Endothelial cell of umbilical vein (primary cell): Measurements from ENCODE around the gene SYNE1. TPM values are rescaled to one million over a fixed set of nuclear protein-coding genes. Genes with fewer than 3 reads are reported as not detected.

Experiments used
- BruUV-seq: library from RNA; stranded (reverse); fragments of 400-500 nt; replicated peaks from 2 replicates; lab custom pipeline; 2021; lab: Mats Ljungman, UMichigan
- CTCF ChIA-PET: fragments of 300-600, 350-600 bp; sonication (Branson Sonifier 250); formaldehyde crosslinking; loops from one replicate; lab custom pipeline; 2021; ENCODE audit warnings: antibody characterized with exemption, inconsistent platforms; lab: Charles Lee
- POLR2A ChIA-PET: fragments of 300-600, 350-600 bp; sonication (Branson Sonifier 250); formaldehyde crosslinking; loops from one replicate; lab custom pipeline; 2021; ENCODE audit warnings: antibody characterized with exemption, inconsistent platforms; lab: Charles Lee
- DNase-seq: peaks from one replicate; pipeline ENCODE4 v3.0.0-alpha.2; 2011; ENCODE audit warnings: low read depth, low spot score
- FAIRE-seq: peaks from 2 replicates; lab custom pipeline; 2011; peaks lifted over from hg19 to GRCh38; lab: Jason Lieb, UNC
- H2AFZ ChIP-seq: 2 replicates; pipeline ENCODE4 v1.6.0; 2012; ENCODE audit warnings: low read depth, low read length, control low read depth, inconsistent platforms
- H3K27ac ChIP-seq: 2 replicates; pipeline ENCODE4 v1.5.1; 2011; ENCODE audit warnings: low read depth, mild to moderate bottlenecking, control low read depth, low read length, moderate library complexity; ENCODE audit not compliant: insufficient read depth
- H3K27me3 ChIP-seq, 2 experiments: 2 replicates each; pipeline versions ENCODE4 v1.6.0 to v1.6.1; 2011; ENCODE audit warnings: low read length in 2 of 2, mixed read lengths in 1 of 2; ENCODE audit not compliant: control insufficient read depth in 2 of 2, insufficient read depth in 2 of 2
- H3K36me3 ChIP-seq, 2 experiments: 2 replicates in 1 of 2; 3 replicates in 1 of 2; pipeline ENCODE4 v1.5.1; 2011; ENCODE audit warnings: low read length in 2 of 2, mild to moderate bottlenecking in 1 of 2, moderate library complexity in 1 of 2; ENCODE audit not compliant: control insufficient read depth in 2 of 2, insufficient read depth in 2 of 2; ENCODE audit errors: extremely low read depth in 1 of 2
- H3K4me1 ChIP-seq: 3 replicates; pipeline ENCODE4 v1.5.1; 2011; ENCODE audit warnings: mild to moderate bottlenecking, low read length; ENCODE audit not compliant: control insufficient read depth, insufficient read depth; ENCODE audit errors: extremely low read depth
- H3K4me2 ChIP-seq: 2 replicates; pipeline ENCODE4 v1.6.1; 2011; ENCODE audit warnings: low read length, control low read depth, mixed read lengths; ENCODE audit not compliant: insufficient read depth
- H3K4me3 ChIP-seq, 3 experiments: fragments of 200-600 bp in 1 of 3; sonication (generic), shearing (Covaris generic) in 1 of 3; replicated peaks in 1 of 3; 2 replicates each; pipeline ENCODE4 v1.5.1; 2011 to 2016; ENCODE audit warnings: control low read depth in 3 of 3, low read length in 3 of 3, mild to moderate bottlenecking in 2 of 3, inconsistent platforms in 1 of 3, low read depth in 1 of 3, moderate library complexity in 1 of 3; ENCODE audit not compliant: insufficient read depth in 1 of 3
- H3K79me2 ChIP-seq: 2 replicates; pipeline ENCODE4 v1.6.0; 2012; ENCODE audit warnings: low read length, inconsistent platforms; ENCODE audit not compliant: control insufficient read depth, insufficient read depth
- H3K9ac ChIP-seq: replicated peaks from 2 replicates; pipeline ENCODE3; 2011; ENCODE audit warnings: low read length, control low read depth; ENCODE audit not compliant: insufficient read depth; ENCODE audit errors: extremely low read depth
- H3K9me1 ChIP-seq: replicated peaks from 3 replicates; pipeline ENCODE4 v1.6.0; 2011; ENCODE audit warnings: mild to moderate bottlenecking, low read length; ENCODE audit not compliant: control insufficient read depth, insufficient read depth; ENCODE audit errors: extremely low read depth
- H3K9me3 ChIP-seq: replicated peaks from 2 replicates; pipeline ENCODE4 v1.5.1; 2012; ENCODE audit warnings: low read length, inconsistent platforms; ENCODE audit not compliant: control insufficient read depth, insufficient read depth
- H4K20me1 ChIP-seq: replicated peaks from 2 replicates; pipeline ENCODE3; 2011; ENCODE audit warnings: mild to moderate bottlenecking, low read length; ENCODE audit not compliant: control insufficient read depth, insufficient read depth; ENCODE audit errors: extremely low read depth
- CTCF ChIP-seq, 2 donors: IDR thresholded peaks; 1 replicate in 1 of 2; 2 replicates in 1 of 2; pipeline ENCODE4 v1.5.1; 2011; ENCODE audit warnings: low read length in 2 of 2, mild to moderate bottlenecking in 2 of 2, moderate library complexity in 2 of 2, control low read depth in 1 of 2, inconsistent platforms in 1 of 2, low read depth in 1 of 2; ENCODE audit not compliant: insufficient read depth in 1 of 2; ENCODE audit errors: extremely low read depth in 1 of 2
- EZH2 ChIP-seq: IDR thresholded peaks from 2 replicates; pipeline ENCODE4 v1.6.1; 2012; ENCODE audit warnings: borderline replicate concordance, low read depth, mild to moderate bottlenecking, moderate library complexity, low read length, inconsistent platforms; ENCODE audit not compliant: severe bottlenecking
- FOS ChIP-seq: IDR thresholded peaks from 2 replicates; pipeline ENCODE4 v1.6.1; 2011; ENCODE audit warnings: mild to moderate bottlenecking, low read length, moderate library complexity, borderline replicate concordance; ENCODE audit not compliant: insufficient read depth
- JUN ChIP-seq: IDR thresholded peaks from 2 replicates; pipeline ENCODE4 v1.6.1; 2011; ENCODE audit warnings: borderline replicate concordance, low read depth; ENCODE audit not compliant: insufficient read length, insufficient read depth
- MYC ChIP-seq: IDR thresholded peaks from one replicate; pipeline ENCODE4 v1.6.1; 2011; ENCODE audit warnings: mild to moderate bottlenecking, low read depth, low read length
- POLR2AphosphoS5 ChIP-seq: IDR thresholded peaks from 2 replicates; pipeline ENCODE4 v1.6.1; 2012; ENCODE audit warnings: low read depth, mild to moderate bottlenecking, control low read depth, low read length, moderate library complexity; ENCODE audit not compliant: insufficient read depth
- dilution Hi-C: fragments of 300-500 bp; cut with MboI; formaldehyde crosslinking; loops from one replicate; pipeline ENCODE4 v1.15.0; 2019; ENCODE audit warnings: low sequenced_read_pairs; ENCODE audit not compliant: extremely low pct_ligation_motif_present
- intact Hi-C: fragments of 100-400 bp; cut with micrococcal nuclease; formaldehyde crosslinking; loops from one replicate; pipeline ENCODE4 v1.10.0; 2022
- polyA plus RNA-seq, 4 experiments: library from polyadenylated mRNA; depleted of rRNA in 3 of 4; stranded (reverse) in 3 of 4; unstranded in 1 of 4; fragments of >200 nt; gene quantifications; 2 replicates each; pipeline versions ENCODE4 v1.2.1 to v1.2.3, GENCODE V29; 2011 to 2012; ENCODE audit warnings: missing spikeins in 1 of 4
- total RNA-seq: library from RNA; stranded (reverse); gene quantifications from 2 replicates; pipeline ENCODE4 v1.2.3, GENCODE V29; 2021
- TF ChIP-seq, protein P1 (sequence below): IDR thresholded peaks from 2 replicates; pipeline ENCODE4 v1.6.1; 2011; ENCODE audit not compliant: insufficient read depth, insufficient read length

Gene SYNE1
- total and polyA plus RNA-seq, 2 donors (not counting 3 experiments of a cell fraction or from before 2014, with no cell fraction given) = 26.5 to 52.3 TPM

- dilution Hi-C loops (no loop called here), intact Hi-C loops (loop anchor here (5.0 kb wide), 1 partner anchor 146 kb away; no protein-coding TSS in a partner anchor)
- H4K20me1 ChIP-seq = no peaks in the 10 kb centered on the region
- no peak overlapping the region for H3K4me2 ChIP-seq
- DNase-seq (no peak), FAIRE-seq (no peak)
- no peak for TF ChIP-seq MYC
- peak in 1 of 2 donors; percentile 11 for TF ChIP-seq CTCF (IDR thresholded peaks at IDR 0.05; ENCODE audit: extremely low read depth in 1 of 2, insufficient read depth in 1 of 2, low read depth in 1 of 2, low read length in 2 of 2)
- peaks cover 3 to 4% of the 10 kb centered on the region in 2 experiments for H3K36me3 ChIP-seq
- no peak overlapping the region for H3K9ac ChIP-seq
- ChIA-PET POLR2A (no interaction called here), CTCF (interaction anchor here (0.8 to 2.9 kb wide), 6 partner anchors 10 to 867 kb away, joined by 3 to 12 read pairs (median 5); no protein-coding TSS in a partner anchor)
- no peaks in the 10 kb centered on the region for H3K79me2 ChIP-seq
- H3K9me3 ChIP-seq = no peaks in the 10 kb centered on the region
- H3K4me3 ChIP-seq = no peak overlapping the region
- no TSS peak for BruUV-seq
- no peak overlapping the region for H3K27ac ChIP-seq
- H3K9me1 ChIP-seq = no peaks in the 10 kb centered on the region
- H3K27me3 ChIP-seq = no peaks in the 10 kb centered on the region
- peak overlapping the region; percentile 3 for H2AFZ ChIP-seq
- no peaks in the 10 kb centered on the region for H3K4me1 ChIP-seq
Measured at GRCh38 chr6:152273638-152274037, 363.5 kb downstream of the SYNE1 start.

DNA sequence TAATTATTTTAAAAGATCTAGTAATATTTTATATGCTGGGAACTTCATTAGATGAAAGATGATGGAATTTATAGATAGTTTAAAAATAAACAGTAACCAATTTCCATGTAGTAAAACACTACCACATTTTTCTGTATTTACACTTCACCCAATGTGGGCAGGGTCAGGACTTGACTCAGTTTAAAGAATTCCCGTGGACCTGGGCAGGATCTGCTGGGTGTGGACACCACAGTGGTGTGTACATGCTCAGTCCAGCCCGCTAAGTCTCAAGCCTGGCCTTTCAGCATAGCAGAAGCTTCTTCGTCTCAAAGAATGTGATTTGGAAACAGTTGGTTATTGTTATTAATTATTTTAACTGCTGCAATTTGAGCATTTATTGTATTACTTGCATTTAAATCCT lies 364.2 kb downstream of the SYNE1 start:
- no peaks in the 10 kb centered on the region for H3K9me3 ChIP-seq
- no peaks in the 10 kb centered on the region for H4K20me1 ChIP-seq
- H3K27me3 ChIP-seq = no peaks in the 10 kb centered on the region
- H3K79me2 ChIP-seq = no peaks in the 10 kb centered on the region
- H3K9ac ChIP-seq = no peak overlapping the region
- no peaks in the 10 kb centered on the region for H3K9me1 ChIP-seq
- intact Hi-C loops (loop anchor here (5.0 kb wide), 1 partner anchor 146 kb away; no protein-coding TSS in a partner anchor), dilution Hi-C loops (no loop called here)
- no TSS peak for BruUV-seq
- FAIRE-seq = no peak
- no peaks in the 10 kb centered on the region for H3K4me1 ChIP-seq
- H3K4me3 ChIP-seq = no peak overlapping the region
- peaks cover 3% of the 10 kb centered on the region in 2 experiments for H3K36me3 ChIP-seq
- no peak for TF ChIP-seq FOS
- TF ChIP-seq JUN = no peak
- TF ChIP-seq POLR2AphosphoS5 = no peak
- no peak for TF ChIP-seq EZH2
- TF ChIP-seq CTCF (IDR thresholded peaks at IDR 0.05; ENCODE audit: extremely low read depth in 1 of 2, insufficient read depth in 1 of 2, low read depth in 1 of 2, low read length in 2 of 2) = no peak
- TF ChIP-seq, protein P1, sequence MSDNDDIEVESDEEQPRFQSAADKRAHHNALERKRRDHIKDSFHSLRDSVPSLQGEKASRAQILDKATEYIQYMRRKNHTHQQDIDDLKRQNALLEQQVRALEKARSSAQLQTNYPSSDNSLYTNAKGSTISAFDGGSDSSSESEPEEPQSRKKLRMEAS = no peak
- H3K4me2 ChIP-seq = no peak overlapping the region
- H2AFZ ChIP-seq = no peak overlapping the region
- ChIA-PET CTCF (interaction anchor here (0.9 to 2.9 kb wide), 8 partner anchors 10 to 831 kb away, joined by 3 to 12 read pairs (median 5); no protein-coding TSS in a partner anchor), POLR2A (no interaction called here)
- no peak overlapping the region for H3K27ac ChIP-seq
- no peak for DNase-seq
